ENCODE results near the gene SPATA6L. TPM values are rescaled to one million over a fixed set of nuclear protein-coding genes. Genes with fewer than 3 reads are reported as not detected.

Gene SPATA6L
- total and polyA plus RNA-seq, 8 donors: 4.2 to 12.5 (median 7.8) TPM

DNA sequence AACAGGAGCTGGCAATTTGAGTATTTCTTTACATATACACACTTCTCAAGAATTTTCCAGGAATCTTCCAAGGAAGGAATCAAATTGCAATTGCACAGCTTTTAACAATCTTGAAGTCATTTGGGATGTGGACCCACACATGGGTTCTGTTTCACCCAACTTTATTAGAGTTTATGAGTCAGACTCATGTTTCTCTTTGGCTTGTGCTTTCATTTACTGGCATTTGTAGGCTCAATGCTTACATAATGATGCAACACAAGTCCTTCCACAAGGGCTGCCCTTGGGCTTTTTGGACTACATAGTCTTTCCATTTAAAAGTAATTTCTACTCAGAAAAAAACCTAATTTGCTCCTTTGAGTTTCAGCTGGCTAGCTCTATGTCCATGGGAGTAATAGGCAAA is 8.5 kb upstream of the SPATA6L start:
- FAIRE-seq: no peak
- Histone ChIP-seq H3K9me3 (no peaks in the 10 kb centered on the region), H3K27me3 (no peaks in the 10 kb centered on the region), H3K4me3 (no peak overlapping the region), H3K36me3 (no peaks in the 10 kb centered on the region), H3K27ac (peak overlapping the region in 2 of 4 donors; percentile 4 to 52), H3K4me1 (peaks cover 6 to 8% (median 8%) of the 10 kb centered on the region in 3 donors)
- ATAC-seq: peak in 1 of 4 donors; percentile 1
- intact Hi-C loops (cut with DNase I): no loop called here
- TF ChIP-seq, protein P1, sequence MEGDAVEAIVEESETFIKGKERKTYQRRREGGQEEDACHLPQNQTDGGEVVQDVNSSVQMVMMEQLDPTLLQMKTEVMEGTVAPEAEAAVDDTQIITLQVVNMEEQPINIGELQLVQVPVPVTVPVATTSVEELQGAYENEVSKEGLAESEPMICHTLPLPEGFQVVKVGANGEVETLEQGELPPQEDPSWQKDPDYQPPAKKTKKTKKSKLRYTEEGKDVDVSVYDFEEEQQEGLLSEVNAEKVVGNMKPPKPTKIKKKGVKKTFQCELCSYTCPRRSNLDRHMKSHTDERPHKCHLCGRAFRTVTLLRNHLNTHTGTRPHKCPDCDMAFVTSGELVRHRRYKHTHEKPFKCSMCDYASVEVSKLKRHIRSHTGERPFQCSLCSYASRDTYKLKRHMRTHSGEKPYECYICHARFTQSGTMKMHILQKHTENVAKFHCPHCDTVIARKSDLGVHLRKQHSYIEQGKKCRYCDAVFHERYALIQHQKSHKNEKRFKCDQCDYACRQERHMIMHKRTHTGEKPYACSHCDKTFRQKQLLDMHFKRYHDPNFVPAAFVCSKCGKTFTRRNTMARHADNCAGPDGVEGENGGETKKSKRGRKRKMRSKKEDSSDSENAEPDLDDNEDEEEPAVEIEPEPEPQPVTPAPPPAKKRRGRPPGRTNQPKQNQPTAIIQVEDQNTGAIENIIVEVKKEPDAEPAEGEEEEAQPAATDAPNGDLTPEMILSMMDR (IDR thresholded peaks at IDR 0.05): no peak
- DNase-seq: no peak

DNA sequence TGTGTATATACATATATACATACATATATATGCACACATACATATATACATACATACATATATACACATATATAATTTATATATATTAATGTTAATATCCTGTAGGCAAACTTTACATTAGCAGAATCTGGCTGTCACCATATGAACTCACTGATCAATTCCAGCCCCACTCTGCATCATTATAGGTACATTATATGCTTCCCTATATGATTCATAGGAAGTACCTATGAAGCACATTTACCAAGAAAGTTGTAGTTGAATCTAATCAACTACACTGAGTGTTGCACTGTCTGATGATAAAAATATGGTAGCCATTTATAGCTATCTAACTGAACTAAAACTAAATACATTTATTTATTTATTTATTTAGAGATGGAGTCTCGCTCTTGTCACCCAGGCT is 5.5 kb upstream of the SPATA6L start:
- H3K4me3 ChIP-seq: no peak overlapping the region
- TF ChIP-seq, protein P1 (IDR thresholded peaks at IDR 0.05): no peak
- intact Hi-C loops (cut with DNase I): no loop called here
- no peak for DNase-seq
- H3K4me1 ChIP-seq: peaks cover 0 to 5% (median 4%) of the 10 kb centered on the region in 3 donors
- no peaks in the 10 kb centered on the region for H3K36me3 ChIP-seq
- FAIRE-seq: no peak
- no peaks in the 10 kb centered on the region for H3K9me3 ChIP-seq
- no peak for ATAC-seq
- H3K27me3 ChIP-seq: no peaks in the 10 kb centered on the region
- no peak overlapping the region for H3K27ac ChIP-seq
- 98 to 100% methylated on average over 1 of the region's 1 CpG for WGBS, 2 donors

DNA sequence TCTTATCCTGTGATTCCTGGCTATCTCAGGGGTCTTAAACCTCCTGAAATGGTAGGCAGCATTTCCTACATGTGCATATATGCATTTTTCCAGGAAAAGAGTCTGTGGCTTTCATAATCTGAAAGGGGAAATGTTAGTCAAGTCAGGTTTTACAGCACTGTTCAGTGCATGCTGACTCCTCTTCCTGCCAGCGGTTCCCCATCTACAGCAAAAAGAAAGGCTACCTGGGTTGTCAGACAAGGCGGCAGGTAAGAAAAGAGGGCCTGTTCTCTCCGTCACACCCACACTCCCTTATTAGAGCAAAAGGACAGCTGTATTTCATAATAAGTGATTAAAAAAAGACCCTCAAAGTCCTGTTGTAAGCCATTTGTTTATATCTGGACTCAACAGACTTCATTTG is 4.3 kb upstream of the SPATA6L start:
- Histone ChIP-seq H3K4me1 (peaks cover 0 to 7% (median 7%) of the 10 kb centered on the region in 3 donors), H3K9me3 (no peaks in the 10 kb centered on the region), H3K27ac (no peak overlapping the region), H3K27me3 (no peaks in the 10 kb centered on the region), H3K36me3 (no peaks in the 10 kb centered on the region), H3K4me3 (no peak overlapping the region)
- TF ChIP-seq, protein P1 (IDR thresholded peaks at IDR 0.05): no peak
- DNase-seq (no peak), FAIRE-seq (no peak), ATAC-seq (no peak)
- WGBS, 2 donors: 91 to 100% methylated on average over 3 of the region's 3 CpGs
- intact Hi-C loops (cut with DNase I): no loop called here

DNA sequence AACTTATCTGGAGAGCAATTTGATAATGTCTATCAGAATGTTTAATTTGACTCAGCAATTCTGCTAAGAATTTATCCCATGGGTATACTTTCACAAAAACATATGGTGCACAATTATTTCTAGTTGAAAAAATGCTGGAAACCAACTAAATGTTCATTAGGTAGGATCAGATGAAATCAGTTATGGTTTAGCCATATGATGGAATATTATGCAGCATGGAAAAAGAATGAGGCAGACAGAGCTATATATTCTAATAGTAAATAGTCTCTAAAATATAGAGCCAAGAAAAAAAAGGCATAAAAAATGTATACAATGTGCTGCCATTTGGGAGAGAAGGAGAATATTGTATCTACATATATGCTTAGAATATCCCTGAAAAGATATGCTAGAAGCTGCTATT is 3.6 kb upstream of the SPATA6L start:
- no peak overlapping the region for H3K27ac ChIP-seq
- TF ChIP-seq, protein P1 (IDR thresholded peaks at IDR 0.05): no peak
- intact Hi-C loops (cut with DNase I): no loop called here
- H3K4me3 ChIP-seq: no peak overlapping the region
- H3K4me1 ChIP-seq: peaks cover 0 to 10% (median 8%) of the 10 kb centered on the region in 3 donors
- ATAC-seq: no peak
- no peaks in the 10 kb centered on the region for H3K27me3 ChIP-seq
- no peak for FAIRE-seq
- DNase-seq: no peak
- H3K36me3 ChIP-seq: no peaks in the 10 kb centered on the region
- no peaks in the 10 kb centered on the region for H3K9me3 ChIP-seq

DNA sequence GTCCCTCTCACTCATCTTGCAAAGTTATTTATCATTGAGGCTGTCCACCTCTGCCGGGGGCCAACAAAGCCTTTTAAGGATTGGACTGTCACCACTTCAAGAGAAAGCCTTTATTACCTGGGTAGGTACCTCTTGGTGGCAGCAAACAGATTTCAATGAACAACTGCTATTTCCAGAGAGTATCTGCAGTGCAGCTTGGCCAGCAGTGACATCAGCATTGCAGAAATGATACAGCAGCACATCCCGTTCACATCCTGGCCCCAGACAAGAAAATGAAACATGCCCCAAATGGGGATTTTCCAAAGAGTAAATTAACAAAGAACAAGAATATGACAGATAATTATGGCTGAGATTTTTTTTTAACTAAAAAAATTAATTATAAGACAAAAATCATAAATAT is 2.3 kb upstream of the SPATA6L start:
- Histone ChIP-seq H3K27me3 (no peaks in the 10 kb centered on the region), H3K4me1 (peaks cover 0 to 23% (median 18%) of the 10 kb centered on the region in 3 donors), H3K9me3 (no peaks in the 10 kb centered on the region), H3K4me3 (no peak overlapping the region), H3K36me3 (no peaks in the 10 kb centered on the region), H3K27ac (no peak overlapping the region)
- 77 to 90% methylated on average over 2 of the region's 2 CpGs for WGBS, 2 donors
- no peak for FAIRE-seq
- TF ChIP-seq, protein P1 (IDR thresholded peaks at IDR 0.05): no peak
- ATAC-seq: no peak
- no peak for DNase-seq
- intact Hi-C loops (cut with DNase I): no loop called here
